LNCAP (cell line): Measurements from ENCODE around the gene VAV3.

ENCODE experiments used
- CTCF ChIP-seq: fragments of 450-650 bp; IDR thresholded peaks from 2 replicates; pipeline ENCODE4 v1.5.1; 2017; ENCODE audit warnings: mild to moderate bottlenecking

The VAV3 gene

GRCh38 chr1:107662971-107663370 lies 302.0 kb downstream of the VAV3 start:
- no peak for TF ChIP-seq CTCF

DNA sequence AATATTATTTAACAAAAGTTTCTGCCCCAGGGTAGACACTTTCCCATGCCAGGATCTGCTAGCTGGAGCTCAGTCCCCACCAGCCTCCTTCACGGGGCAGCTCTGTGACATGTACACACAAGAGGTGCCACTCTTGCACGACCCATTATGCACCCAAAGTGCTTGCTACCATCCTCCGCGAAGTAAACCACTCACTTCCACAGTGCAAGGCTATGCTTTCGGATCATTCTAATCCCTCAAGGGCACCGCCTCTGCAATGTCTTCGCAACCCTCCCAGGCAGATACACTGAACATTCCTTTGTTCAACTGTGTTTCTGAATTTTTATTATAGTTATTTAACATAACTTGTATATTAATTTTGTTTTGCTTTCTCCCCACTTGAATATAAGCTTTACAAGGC lies 303.8 kb downstream of the VAV3 start:
- no peak for TF ChIP-seq CTCF

GRCh38 chr1:107659961-107660360 lies 305.0 kb downstream of the VAV3 start:
- TF ChIP-seq CTCF = no peak

DNA sequence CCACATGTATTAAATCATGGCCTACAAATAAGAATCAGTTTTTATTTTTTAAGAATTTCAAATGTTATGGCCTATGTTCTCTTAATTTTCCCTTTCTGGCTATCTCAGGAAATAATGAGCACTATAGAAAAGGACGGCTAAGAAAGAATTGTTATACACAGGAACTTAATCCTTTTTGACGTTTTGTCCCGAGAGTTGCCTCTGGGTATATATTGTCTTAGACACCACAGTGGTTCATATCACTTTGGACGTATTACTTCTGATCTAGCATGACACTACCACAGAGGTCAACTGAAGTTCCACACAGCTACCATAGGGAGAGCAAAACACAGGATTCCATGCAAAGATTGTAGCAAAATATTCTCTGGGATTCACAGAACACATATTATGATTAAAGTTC lies 307.6 kb downstream of the VAV3 start:
- no peak for TF ChIP-seq CTCF

DNA sequence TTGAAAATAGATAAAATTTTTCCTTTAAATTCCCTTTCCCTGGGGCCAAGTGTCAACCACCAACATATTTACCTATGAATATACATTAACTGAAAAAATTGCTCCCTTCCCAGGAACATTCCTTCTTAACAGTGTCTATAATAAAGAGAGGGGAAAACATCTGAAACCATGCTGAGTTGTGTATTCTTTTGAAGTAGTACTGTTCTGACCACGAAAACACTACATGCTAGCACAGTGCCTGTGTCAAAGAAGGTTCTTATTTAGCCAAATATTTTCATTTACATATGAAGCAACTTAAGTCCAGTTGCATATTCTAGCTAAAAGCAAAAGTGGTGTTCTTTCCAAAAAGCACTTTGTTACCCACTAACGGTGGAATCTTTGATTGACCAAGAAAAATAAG lies 311.2 kb downstream of the VAV3 start:
- TF ChIP-seq CTCF = no peak

GRCh38 chr1:107653005-107653404 lies 312.0 kb downstream of the VAV3 start:
- no peak for TF ChIP-seq CTCF

GRCh38 chr1:107649023-107649422 lies 316.0 kb downstream of the VAV3 start:
- no peak for TF ChIP-seq CTCF

DNA sequence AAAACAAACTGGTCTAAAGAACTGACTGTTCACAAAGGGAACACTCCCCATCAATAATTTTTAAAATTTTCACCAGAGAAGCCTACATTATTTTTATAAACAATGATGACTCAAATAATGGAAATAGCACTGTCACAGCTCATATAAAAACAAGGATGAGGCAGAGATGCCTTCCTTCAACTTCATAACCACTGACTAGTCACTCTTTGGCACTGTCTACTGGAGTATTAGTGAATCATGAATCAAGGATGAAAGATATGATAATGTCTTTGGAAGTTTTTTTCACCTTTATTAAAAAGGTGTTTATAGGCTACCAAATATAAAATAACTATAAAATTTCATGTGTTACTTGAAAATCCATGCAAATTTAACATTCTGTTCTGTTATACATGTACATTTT lies 316.9 kb downstream of the VAV3 start:
- TF ChIP-seq CTCF = no peak
